ENCODE measurements around the gene NELFA.

NELFA gene

GRCh38 chr4:1967512-1968149 lies 41.1 kb downstream of the NELFA start:
- TF ChIP-seq POLR2AphosphoS5 (IDR thresholded peaks at IDR 0.05; ENCODE audit: low read depth, low read length): no peak
- no peak for TF ChIP-seq TAF1 (IDR thresholded peaks at IDR 0.05; ENCODE audit: borderline replicate concordance, low read depth, low read length)
- TF ChIP-seq POLR2A (IDR thresholded peaks at IDR 0.05; ENCODE audit: low read depth, low read length): no peak
- no peak for DNase-seq (ENCODE audit: insufficient read length)
- no peak for FAIRE-seq

DNA sequence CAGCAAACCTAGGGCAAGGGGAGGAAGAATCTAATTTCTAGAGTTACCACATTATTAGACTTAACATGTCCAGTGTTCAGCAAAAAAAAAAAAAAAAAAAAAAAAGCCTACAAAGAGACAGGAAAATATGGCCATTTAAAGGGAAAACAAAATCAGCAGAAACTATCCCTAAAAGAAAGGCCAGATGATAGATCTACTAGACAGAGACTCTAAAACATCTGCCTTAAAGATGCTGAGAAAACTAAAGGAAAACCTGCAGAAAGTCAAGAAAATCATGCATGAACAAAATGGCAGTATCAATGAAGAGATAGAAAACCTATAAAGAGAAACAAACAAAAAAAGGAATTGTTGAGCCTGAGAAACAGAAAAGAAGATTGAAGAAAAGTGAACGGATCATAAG lies 43.8 kb downstream of the NELFA start:
- FAIRE-seq: no peak
- TF ChIP-seq TAF1 (IDR thresholded peaks at IDR 0.05; ENCODE audit: borderline replicate concordance, low read depth, low read length): no peak
- TF ChIP-seq POLR2A (IDR thresholded peaks at IDR 0.05; ENCODE audit: low read depth, low read length): no peak
- TF ChIP-seq POLR2AphosphoS5 (IDR thresholded peaks at IDR 0.05; ENCODE audit: low read depth, low read length): no peak
- DNase-seq (ENCODE audit: insufficient read length): no peak

- FAIRE-seq (no peak), DNase-seq (ENCODE audit: insufficient read length) (no peak)
- no peak for TF ChIP-seq TAF1 (IDR thresholded peaks at IDR 0.05; ENCODE audit: borderline replicate concordance, low read depth, low read length)
- no peak for TF ChIP-seq POLR2A (IDR thresholded peaks at IDR 0.05; ENCODE audit: low read depth, low read length)
- no peak for TF ChIP-seq POLR2AphosphoS5 (IDR thresholded peaks at IDR 0.05; ENCODE audit: low read depth, low read length)
Measured at GRCh38 chr4:1964443-1964842, 44.3 kb downstream of the NELFA start.

DNA sequence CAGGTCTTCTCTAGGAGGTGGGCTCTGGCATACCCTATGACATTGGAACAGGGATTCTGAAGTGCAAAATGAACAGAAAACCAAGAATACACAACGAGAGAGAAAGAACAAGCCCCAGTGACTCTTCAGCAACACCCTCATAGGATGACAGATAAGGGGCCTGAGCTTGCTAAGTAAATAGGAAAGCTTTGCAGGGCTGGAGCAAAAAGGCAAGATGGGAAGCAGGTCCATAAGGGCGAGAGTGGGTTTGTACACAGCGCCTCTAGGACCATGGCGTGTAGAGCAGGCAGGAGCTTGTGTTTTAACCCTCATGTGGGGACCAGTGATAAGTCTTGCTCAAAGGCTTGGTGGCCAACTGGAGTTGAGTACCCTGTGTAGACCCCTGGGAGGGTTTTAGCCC lies 45.8 kb downstream of the NELFA start:
- TF ChIP-seq POLR2AphosphoS5 (IDR thresholded peaks at IDR 0.05; ENCODE audit: low read depth, low read length) (no peak), TAF1 (IDR thresholded peaks at IDR 0.05; ENCODE audit: borderline replicate concordance, low read depth, low read length) (no peak), POLR2A (IDR thresholded peaks at IDR 0.05; ENCODE audit: low read depth, low read length) (no peak)
- no peak for DNase-seq (ENCODE audit: insufficient read length)
- no peak for FAIRE-seq

DNA sequence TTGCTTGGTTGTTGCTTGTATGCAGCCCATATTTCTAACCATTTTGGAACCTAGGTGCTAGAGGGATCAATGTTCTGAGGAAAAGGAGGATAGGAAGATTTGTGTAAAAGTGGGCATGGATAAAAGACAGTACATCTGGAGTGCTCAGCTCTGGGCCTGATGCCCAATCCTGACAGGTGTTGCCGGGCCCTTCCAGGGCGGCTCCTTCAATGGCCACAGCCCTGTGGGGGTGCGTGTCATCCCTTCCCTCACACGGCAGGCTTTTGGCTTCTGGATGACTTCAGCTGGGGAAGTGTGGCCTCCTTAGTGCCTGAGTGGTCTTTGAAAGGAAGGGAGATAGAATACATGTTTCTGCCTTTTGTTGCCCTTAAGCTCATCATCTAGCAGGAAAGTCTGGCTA lies 47.2 kb downstream of the NELFA start:
- TF ChIP-seq POLR2AphosphoS5 (IDR thresholded peaks at IDR 0.05; ENCODE audit: low read depth, low read length) (no peak), TAF1 (IDR thresholded peaks at IDR 0.05; ENCODE audit: borderline replicate concordance, low read depth, low read length) (no peak), POLR2A (IDR thresholded peaks at IDR 0.05; ENCODE audit: low read depth, low read length) (no peak)
- FAIRE-seq (no peak), DNase-seq (ENCODE audit: insufficient read length) (no peak)

GRCh38 chr4:1961038-1961437 lies 47.7 kb downstream of the NELFA start:
- no peak for FAIRE-seq
- no peak for DNase-seq (ENCODE audit: insufficient read length)
- TF ChIP-seq POLR2A (IDR thresholded peaks at IDR 0.05; ENCODE audit: low read depth, low read length): no peak
- no peak for TF ChIP-seq TAF1 (IDR thresholded peaks at IDR 0.05; ENCODE audit: borderline replicate concordance, low read depth, low read length)
- no peak for TF ChIP-seq POLR2AphosphoS5 (IDR thresholded peaks at IDR 0.05; ENCODE audit: low read depth, low read length)

DNA sequence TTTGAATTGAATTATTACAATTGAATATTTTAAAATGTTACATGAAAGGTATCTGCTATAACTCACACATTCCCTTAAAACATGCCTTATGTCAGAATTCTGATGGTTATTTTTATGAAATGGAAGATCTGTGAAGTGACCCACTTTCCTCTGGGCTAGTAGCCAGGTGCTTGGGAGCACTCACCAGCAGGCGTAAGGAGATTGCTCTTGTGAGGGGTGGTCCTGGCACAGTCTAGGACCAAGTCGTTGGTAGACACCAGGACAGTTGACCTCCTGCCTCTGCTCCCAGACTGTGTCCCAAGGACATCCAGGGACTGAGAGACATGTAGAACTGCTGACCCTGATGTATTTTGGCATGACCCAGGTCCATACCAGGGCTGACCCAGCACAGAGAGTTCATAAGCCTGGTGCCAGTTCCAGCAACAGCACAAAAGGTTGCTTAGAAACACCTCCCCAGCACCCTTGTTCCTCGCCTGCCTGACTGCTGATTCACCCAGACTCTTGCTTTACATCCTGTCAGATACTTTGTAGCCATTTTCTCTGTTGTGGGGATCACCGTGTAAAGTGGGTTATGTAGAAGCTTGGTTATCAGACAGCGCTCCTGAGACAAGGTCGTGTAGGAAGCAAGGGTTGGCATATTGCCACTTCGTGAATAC lies 48.5 kb downstream of the NELFA start:
- TF ChIP-seq POLR2A (IDR thresholded peaks at IDR 0.05; ENCODE audit: low read depth, low read length): no peak
- no peak for TF ChIP-seq POLR2AphosphoS5 (IDR thresholded peaks at IDR 0.05; ENCODE audit: low read depth, low read length)
- no peak for TF ChIP-seq TAF1 (IDR thresholded peaks at IDR 0.05; ENCODE audit: borderline replicate concordance, low read depth, low read length)
- no peak for DNase-seq (ENCODE audit: insufficient read length)
- no peak for FAIRE-seq

DNA sequence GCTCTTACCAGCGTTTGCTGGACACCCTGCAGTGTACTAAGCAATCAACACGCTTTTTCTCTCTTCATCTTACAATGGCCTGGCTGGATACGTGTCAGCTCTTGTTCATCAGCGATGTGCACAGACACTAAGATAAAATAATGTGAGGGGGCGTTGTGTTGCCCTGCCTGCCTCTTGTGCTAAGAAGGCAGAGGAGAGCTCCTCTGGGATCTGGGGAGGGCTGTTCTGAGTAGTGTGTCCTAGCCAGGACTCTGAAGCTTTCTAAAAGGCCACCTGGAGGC lies 49.7 kb downstream of the NELFA start:
- FAIRE-seq: no peak
- TF ChIP-seq POLR2AphosphoS5 (IDR thresholded peaks at IDR 0.05; ENCODE audit: low read depth, low read length): no peak
- TF ChIP-seq TAF1 (IDR thresholded peaks at IDR 0.05; ENCODE audit: borderline replicate concordance, low read depth, low read length): no peak
- TF ChIP-seq POLR2A (IDR thresholded peaks at IDR 0.05; ENCODE audit: low read depth, low read length): no peak
- DNase-seq (ENCODE audit: insufficient read length): no peak

DNA sequence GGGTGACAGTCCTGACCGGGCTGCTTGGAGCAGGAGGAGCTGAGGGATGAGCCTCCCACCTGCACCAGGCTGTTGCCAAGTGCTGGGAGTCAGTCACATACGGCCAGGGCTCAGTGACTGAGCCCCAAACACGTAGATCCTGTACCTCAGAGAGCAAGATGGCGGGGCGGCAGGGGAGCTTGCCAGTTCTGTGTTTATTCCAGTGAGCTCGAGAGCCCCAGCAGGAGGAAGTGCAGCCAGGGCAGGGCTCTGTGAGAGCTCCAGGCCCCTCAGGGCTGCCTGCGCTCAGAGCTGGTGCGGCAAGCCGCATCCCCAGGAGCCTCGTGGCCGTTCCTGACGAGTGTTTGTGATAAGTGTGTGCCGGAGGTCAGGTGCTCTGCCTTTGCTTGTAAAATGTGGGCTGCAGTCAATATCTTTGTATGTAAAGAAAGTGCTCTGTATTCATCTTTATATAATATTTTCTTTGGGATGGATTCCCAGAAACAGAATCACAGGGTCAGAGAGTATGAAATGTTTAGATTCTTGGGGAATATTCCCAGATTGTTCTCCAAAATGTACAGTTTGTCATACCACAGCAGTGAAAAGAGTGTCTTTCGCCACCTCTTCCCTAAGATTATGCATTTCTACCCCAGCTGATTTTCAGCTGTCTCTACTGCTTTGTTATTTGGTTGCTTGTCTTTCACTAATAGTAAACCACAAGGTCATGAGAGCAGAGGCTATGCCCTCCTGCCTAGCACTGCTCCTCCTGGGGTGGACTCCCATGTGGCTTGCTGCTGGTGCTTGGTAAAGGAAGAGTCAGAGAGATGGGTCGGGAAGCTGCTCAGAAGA lies 50.3 kb downstream of the NELFA start:
- FAIRE-seq (no peak), DNase-seq (ENCODE audit: insufficient read length) (no peak)
- TF ChIP-seq TAF1 (IDR thresholded peaks at IDR 0.05; ENCODE audit: borderline replicate concordance, low read depth, low read length): no peak
- TF ChIP-seq POLR2AphosphoS5 (IDR thresholded peaks at IDR 0.05; ENCODE audit: low read depth, low read length): no peak
- TF ChIP-seq POLR2A (IDR thresholded peaks at IDR 0.05; ENCODE audit: low read depth, low read length): no peak

GRCh38 chr4:1956631-1957030 lies 52.1 kb downstream of the NELFA start:
- FAIRE-seq: no peak
- TF ChIP-seq POLR2A (IDR thresholded peaks at IDR 0.05; ENCODE audit: low read depth, low read length): no peak
- TF ChIP-seq POLR2AphosphoS5 (IDR thresholded peaks at IDR 0.05; ENCODE audit: low read depth, low read length): no peak
- no peak for TF ChIP-seq TAF1 (IDR thresholded peaks at IDR 0.05; ENCODE audit: borderline replicate concordance, low read depth, low read length)
- DNase-seq (ENCODE audit: insufficient read length): no peak

GRCh38 chr4:1953335-1953734 lies 55.4 kb downstream of the NELFA start:
- TF ChIP-seq POLR2A (IDR thresholded peaks at IDR 0.05; ENCODE audit: low read depth, low read length) (no peak), TAF1 (IDR thresholded peaks at IDR 0.05; ENCODE audit: borderline replicate concordance, low read depth, low read length) (no peak), POLR2AphosphoS5 (IDR thresholded peaks at IDR 0.05; ENCODE audit: low read depth, low read length) (no peak)
- DNase-seq (ENCODE audit: insufficient read length) (no peak), FAIRE-seq (no peak)

DNA sequence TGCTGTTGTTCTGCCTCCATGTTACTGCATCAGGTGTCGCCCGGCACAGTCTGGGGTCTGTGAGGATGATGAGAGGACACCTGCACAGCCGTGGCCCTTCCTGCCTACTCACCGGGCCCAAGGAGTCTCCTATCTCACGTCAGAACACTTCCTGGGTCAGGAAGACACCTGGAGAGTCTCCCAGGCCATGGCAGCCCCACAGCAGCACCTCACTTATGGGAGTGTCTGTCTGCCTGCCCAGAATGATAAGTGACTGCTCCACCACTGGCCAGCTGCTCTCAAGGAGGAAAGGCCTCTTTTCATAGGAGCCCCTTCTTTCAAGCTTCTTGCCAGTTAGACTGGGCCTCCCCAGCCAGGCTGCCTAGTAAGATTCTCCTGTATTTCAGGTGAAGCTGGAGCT lies 56.1 kb downstream of the NELFA start:
- no peak for DNase-seq (ENCODE audit: insufficient read length)
- TF ChIP-seq TAF1 (IDR thresholded peaks at IDR 0.05; ENCODE audit: borderline replicate concordance, low read depth, low read length): no peak
- no peak for TF ChIP-seq POLR2A (IDR thresholded peaks at IDR 0.05; ENCODE audit: low read depth, low read length)
- no peak for TF ChIP-seq POLR2AphosphoS5 (IDR thresholded peaks at IDR 0.05; ENCODE audit: low read depth, low read length)
- FAIRE-seq: no peak
